Panc1 (cell line): ENCODE data around the gene PGLYRP2.

Source experiments
- POLR2AphosphoS5 ChIP-seq: IDR thresholded peaks from 2 replicates; pipeline ENCODE4 v1.6.1; 2012; ENCODE audit warnings: mild to moderate bottlenecking, low read depth, low read length, moderate library complexity
- TF ChIP-seq, protein P1 (sequence below): fragments of 450-650 bp; IDR thresholded peaks from 2 replicates; pipeline ENCODE4 v1.5.1; 2017; ENCODE audit warnings: mild to moderate bottlenecking

GRCh38 chr19:15527705-15528104, 48.4 kb upstream of the PGLYRP2 start:
- no peak for TF ChIP-seq POLR2AphosphoS5
- TF ChIP-seq, protein P1, sequence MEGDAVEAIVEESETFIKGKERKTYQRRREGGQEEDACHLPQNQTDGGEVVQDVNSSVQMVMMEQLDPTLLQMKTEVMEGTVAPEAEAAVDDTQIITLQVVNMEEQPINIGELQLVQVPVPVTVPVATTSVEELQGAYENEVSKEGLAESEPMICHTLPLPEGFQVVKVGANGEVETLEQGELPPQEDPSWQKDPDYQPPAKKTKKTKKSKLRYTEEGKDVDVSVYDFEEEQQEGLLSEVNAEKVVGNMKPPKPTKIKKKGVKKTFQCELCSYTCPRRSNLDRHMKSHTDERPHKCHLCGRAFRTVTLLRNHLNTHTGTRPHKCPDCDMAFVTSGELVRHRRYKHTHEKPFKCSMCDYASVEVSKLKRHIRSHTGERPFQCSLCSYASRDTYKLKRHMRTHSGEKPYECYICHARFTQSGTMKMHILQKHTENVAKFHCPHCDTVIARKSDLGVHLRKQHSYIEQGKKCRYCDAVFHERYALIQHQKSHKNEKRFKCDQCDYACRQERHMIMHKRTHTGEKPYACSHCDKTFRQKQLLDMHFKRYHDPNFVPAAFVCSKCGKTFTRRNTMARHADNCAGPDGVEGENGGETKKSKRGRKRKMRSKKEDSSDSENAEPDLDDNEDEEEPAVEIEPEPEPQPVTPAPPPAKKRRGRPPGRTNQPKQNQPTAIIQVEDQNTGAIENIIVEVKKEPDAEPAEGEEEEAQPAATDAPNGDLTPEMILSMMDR = no peak
